ENCODE data around the gene PIERCE2. TPM values are rescaled to one million over a fixed set of nuclear protein-coding genes. Genes with fewer than 3 reads are reported as not detected.

Gene PIERCE2
- total and polyA plus RNA-seq, 2 of the 13 experiments (the other 11 are each of a cell fraction or from before 2014, with no cell fraction given), result 0.09 TPM; not detected in 1

DNA sequence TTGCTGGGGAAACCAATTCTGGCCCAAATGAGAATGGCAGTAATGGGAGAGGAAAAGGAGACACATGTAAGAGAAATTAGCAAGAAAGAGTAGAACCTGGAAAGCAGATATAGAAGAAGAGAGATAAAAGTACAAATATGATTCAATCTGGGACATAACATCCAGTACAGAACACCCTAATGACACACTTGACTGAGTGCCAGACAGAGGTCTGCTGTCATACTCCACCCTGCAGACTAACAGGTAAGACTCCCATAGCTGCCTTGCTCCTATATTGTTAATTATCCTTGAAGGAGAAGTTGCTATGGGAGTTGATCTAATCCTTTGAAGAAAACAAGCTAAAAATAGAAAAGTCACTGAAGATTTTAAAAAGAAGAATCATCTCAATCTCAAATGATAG is 21.3 kb upstream of the PIERCE2 start (continued):
- TF ChIP-seq, protein P1, sequence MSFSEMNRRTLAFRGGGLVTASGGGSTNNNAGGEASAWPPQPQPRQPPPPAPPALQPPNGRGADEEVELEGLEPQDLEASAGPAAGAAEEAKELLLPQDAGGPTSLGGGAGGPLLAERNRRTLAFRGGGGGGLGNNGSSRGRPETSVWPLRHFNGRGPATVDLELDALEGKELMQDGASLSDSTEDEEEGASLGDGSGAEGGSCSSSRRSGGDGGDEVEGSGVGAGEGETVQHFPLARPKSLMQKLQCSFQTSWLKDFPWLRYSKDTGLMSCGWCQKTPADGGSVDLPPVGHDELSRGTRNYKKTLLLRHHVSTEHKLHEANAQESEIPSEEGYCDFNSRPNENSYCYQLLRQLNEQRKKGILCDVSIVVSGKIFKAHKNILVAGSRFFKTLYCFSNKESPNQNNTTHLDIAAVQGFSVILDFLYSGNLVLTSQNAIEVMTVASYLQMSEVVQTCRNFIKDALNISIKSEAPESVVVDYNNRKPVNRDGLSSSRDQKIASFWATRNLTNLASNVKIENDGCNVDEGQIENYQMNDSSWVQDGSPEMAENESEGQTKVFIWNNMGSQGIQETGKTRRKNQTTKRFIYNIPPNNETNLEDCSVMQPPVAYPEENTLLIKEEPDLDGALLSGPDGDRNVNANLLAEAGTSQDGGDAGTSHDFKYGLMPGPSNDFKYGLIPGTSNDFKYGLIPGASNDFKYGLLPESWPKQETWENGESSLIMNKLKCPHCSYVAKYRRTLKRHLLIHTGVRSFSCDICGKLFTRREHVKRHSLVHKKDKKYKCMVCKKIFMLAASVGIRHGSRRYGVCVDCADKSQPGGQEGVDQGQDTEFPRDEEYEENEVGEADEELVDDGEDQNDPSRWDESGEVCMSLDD (CRISPR knock-in tag; IDR thresholded peaks at IDR 0.05; ENCODE audit: borderline replicate concordance), result no peak
- TF ChIP-seq ZNF501 (CRISPR knock-in tag; IDR thresholded peaks at IDR 0.05), result no peak
- TF ChIP-seq SRF (IDR thresholded peaks at IDR 0.05; ENCODE audit: low read depth, low read length), result no peak
- TF ChIP-seq, protein P2, sequence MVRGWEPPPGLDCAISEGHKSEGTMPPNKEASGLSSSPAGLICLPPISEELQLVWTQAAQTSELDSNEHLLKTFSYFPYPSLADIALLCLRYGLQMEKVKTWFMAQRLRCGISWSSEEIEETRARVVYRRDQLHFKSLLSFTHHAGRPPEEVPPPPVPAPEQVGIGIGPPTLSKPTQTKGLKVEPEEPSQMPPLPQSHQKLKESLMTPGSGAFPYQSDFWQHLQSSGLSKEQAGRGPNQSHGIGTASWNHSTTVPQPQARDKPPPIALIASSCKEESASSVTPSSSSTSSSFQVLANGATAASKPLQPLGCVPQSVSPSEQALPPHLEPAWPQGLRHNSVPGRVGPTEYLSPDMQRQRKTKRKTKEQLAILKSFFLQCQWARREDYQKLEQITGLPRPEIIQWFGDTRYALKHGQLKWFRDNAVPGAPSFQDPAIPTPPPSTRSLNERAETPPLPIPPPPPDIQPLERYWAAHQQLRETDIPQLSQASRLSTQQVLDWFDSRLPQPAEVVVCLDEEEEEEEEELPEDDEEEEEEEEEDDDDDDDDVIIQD (CRISPR knock-in tag; IDR thresholded peaks at IDR 0.05; ENCODE audit: low read depth), result no peak
- no peak for TF ChIP-seq GZF1 (CRISPR knock-in tag; IDR thresholded peaks at IDR 0.05)
- no peak for TF ChIP-seq GPN1 (CRISPR knock-in tag; IDR thresholded peaks at IDR 0.05; ENCODE audit: borderline replicate concordance)
- no peak for TF ChIP-seq SIX4 (CRISPR knock-in tag; IDR thresholded peaks at IDR 0.05)

DNA sequence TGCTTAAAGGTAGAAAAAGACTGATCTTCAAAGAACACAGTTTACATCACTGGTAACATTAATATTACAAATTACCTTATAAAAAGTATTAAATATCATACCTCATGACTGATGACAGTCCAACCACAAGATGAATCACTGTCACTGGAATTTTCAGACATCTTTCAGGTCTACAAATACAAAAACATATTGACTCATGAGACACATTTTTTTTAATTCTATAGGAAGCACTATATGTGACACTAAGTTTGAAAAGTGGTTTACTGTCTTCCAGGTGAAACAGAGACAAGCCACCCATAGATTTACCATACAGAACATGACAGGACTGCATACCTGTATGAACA is 19.1 kb upstream of the PIERCE2 start:
- POLR2A ChIA-PET, result no interaction called here
- H3K4me3 ChIP-seq (replicated peaks in 1 of 3; ENCODE audit: insufficient read depth in 1 of 3, low read depth in 2 of 3, low read length in 3 of 3), result no peak overlapping the region
- no TSS peak for BruUV-seq (replicated peaks)
- no peak for TF ChIP-seq ZFP82 (CRISPR knock-in tag; IDR thresholded peaks at IDR 0.05; ENCODE audit: borderline replicate concordance)
- no peak for TF ChIP-seq TCF12 (IDR thresholded peaks at IDR 0.05)
- TF ChIP-seq TCF12 (CRISPR knock-in tag; IDR thresholded peaks at IDR 0.05), result no peak
- TF ChIP-seq, protein P3, sequence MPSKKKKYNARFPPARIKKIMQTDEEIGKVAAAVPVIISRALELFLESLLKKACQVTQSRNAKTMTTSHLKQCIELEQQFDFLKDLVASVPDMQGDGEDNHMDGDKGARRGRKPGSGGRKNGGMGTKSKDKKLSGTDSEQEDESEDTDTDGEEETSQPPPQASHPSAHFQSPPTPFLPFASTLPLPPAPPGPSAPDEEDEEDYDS (CRISPR knock-in tag; IDR thresholded peaks at IDR 0.05), result no peak
- TF ChIP-seq, protein P4, sequence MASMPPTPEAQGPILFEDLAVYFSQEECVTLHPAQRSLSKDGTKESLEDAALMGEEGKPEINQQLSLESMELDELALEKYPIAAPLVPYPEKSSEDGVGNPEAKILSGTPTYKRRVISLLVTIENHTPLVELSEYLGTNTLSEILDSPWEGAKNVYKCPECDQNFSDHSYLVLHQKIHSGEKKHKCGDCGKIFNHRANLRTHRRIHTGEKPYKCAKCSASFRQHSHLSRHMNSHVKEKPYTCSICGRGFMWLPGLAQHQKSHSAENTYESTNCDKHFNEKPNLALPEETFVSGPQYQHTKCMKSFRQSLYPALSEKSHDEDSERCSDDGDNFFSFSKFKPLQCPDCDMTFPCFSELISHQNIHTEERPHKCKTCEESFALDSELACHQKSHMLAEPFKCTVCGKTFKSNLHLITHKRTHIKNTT (CRISPR knock-in tag; IDR thresholded peaks at IDR 0.05), result no peak
- TF ChIP-seq, protein P5, sequence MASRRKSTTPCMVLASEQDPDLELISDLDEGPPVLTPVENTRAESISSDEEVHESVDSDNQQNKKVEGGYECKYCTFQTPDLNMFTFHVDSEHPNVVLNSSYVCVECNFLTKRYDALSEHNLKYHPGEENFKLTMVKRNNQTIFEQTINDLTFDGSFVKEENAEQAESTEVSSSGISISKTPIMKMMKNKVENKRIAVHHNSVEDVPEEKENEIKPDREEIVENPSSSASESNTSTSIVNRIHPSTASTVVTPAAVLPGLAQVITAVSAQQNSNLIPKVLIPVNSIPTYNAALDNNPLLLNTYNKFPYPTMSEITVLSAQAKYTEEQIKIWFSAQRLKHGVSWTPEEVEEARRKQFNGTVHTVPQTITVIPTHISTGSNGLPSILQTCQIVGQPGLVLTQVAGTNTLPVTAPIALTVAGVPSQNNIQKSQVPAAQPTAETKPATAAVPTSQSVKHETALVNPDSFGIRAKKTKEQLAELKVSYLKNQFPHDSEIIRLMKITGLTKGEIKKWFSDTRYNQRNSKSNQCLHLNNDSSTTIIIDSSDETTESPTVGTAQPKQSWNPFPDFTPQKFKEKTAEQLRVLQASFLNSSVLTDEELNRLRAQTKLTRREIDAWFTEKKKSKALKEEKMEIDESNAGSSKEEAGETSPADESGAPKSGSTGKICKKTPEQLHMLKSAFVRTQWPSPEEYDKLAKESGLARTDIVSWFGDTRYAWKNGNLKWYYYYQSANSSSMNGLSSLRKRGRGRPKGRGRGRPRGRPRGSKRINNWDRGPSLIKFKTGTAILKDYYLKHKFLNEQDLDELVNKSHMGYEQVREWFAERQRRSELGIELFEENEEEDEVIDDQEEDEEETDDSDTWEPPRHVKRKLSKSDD (CRISPR knock-in tag; IDR thresholded peaks at IDR 0.05; ENCODE audit: low read depth), result no peak
- no peak for TF ChIP-seq U2AF1 (optimal IDR thresholded peaks at IDR 0.05; ENCODE audit: low read depth, low read length)
- no peak for TF ChIP-seq TBX3 (IDR thresholded peaks at IDR 0.05; ENCODE audit: borderline replicate concordance)
- TF ChIP-seq ZNF556 (CRISPR knock-in tag; IDR thresholded peaks at IDR 0.05; ENCODE audit: borderline replicate concordance), result no peak
- no peak for TF ChIP-seq PHB2 (IDR thresholded peaks at IDR 0.05; ENCODE audit: partially characterized antibody)

More for the DNA sequence above, 19.1 kb upstream of the PIERCE2 start:
- ATAC-seq, result no peak
- H4K20me1 ChIP-seq (ENCODE audit: insufficient read depth, low read length), result no peaks in the 10 kb centered on the region
- intact Hi-C loops (cut with micrococcal nuclease; ENCODE audit: unreplicated experiment), result no loop called here
- in situ Hi-C loops (cut with HindIII; ENCODE audit: extremely low pct_ligation_motif_present, low pct_unique_long_range_greater_than_20kb), result no loop called here
- no peaks in the 10 kb centered on the region for H3K9me3 ChIP-seq (ENCODE audit: low read length)
- no peak overlapping the region for H3K9ac ChIP-seq (ENCODE audit: insufficient read depth, low read depth, low read length)
- H3K4me2 ChIP-seq (ENCODE audit: low read depth, low read length), result no peak overlapping the region
- CTCF ChIA-PET (ENCODE audit: low intra/inter-chr PET ratio, low total read pairs), result no interaction called here
- H3K36me3 ChIP-seq (replicated peaks in 1 of 2; ENCODE audit: control insufficient read depth in 1 of 2, insufficient read depth in 2 of 2, low read length in 2 of 2), result no peaks in the 10 kb centered on the region
- DNase-seq (ENCODE audit: low spot score), result no peak
- no peak overlapping the region for H3K27ac ChIP-seq (ENCODE audit: extremely low read length, insufficient read depth, low read length)
- no peaks in the 10 kb centered on the region for H3K4me1 ChIP-seq (ENCODE audit: insufficient read depth, low read length)
- H2AFZ ChIP-seq (ENCODE audit: low read length), result no peak overlapping the region
- H3K27me3 ChIP-seq (ENCODE audit: control insufficient read depth in 1 of 2, insufficient read depth in 2 of 2, low read length in 2 of 2), result no peaks in the 10 kb centered on the region
- FAIRE-seq, result no peak
- H3K79me2 ChIP-seq (ENCODE audit: insufficient read depth, low read length), result no peaks in the 10 kb centered on the region

Measured in HepG2 (cell line).